IMR-90 (cell line): Measurements from ENCODE around the gene NTPCR. TPM values are rescaled to one million over a fixed set of nuclear protein-coding genes. Genes with fewer than 3 reads are reported as not detected.

ENCODE experiments used
- ATAC-seq: fragments of 200-7000 bp; cut with Tn5 transposase; 2 replicates; pipeline ENCODE4 v1.9.1; 2020; ENCODE audit warnings: low read depth, mild to moderate bottlenecking, moderate library complexity
- BruUV-seq: library from RNA; stranded (reverse); fragments of 400-500 nt; replicated peaks from 2 replicates; lab custom pipeline; 2021; lab: Mats Ljungman, UMichigan
- CTCF ChIA-PET: fragments of 300-600 bp; formaldehyde crosslinking; extraction: SDS; loops from one replicate; lab custom pipeline; 2021; ENCODE audit warnings: antibody characterized with exemption; lab: Yijun Ruan, JAX
- POLR2A ChIA-PET: fragments of 300-600 bp; sonication (Branson Sonifier 250); formaldehyde crosslinking; loops from one replicate; lab custom pipeline; 2022; ENCODE audit warnings: antibody characterized with exemption; ENCODE audit not compliant: unreplicated experiment; lab: Charles Lee
- DNase-seq: peaks from one replicate; pipeline ENCODE4 v3.0.0; 2013
- H2AFZ ChIP-seq: replicated peaks from 2 replicates; pipeline ENCODE3; 2013; ENCODE audit warnings: low read length, mild to moderate bottlenecking; ENCODE audit not compliant: poor library complexity
- H2AK5ac ChIP-seq: 2 replicates; pipeline ENCODE4 v1.6.1; 2013; ENCODE audit warnings: low read depth, low read length, inconsistent platforms
- H2AK9ac ChIP-seq: replicated peaks from 2 replicates; pipeline ENCODE3; 2013; ENCODE audit warnings: mild to moderate bottlenecking, low read depth, low read length, moderate library complexity; ENCODE audit not compliant: poor library complexity
- H2BK120ac ChIP-seq: 2 replicates; pipeline ENCODE4 v1.6.1; 2013; ENCODE audit warnings: low read depth, low read length, inconsistent platforms
- H2BK15ac ChIP-seq: 3 replicates; pipeline ENCODE4 v1.6.1; 2013; ENCODE audit warnings: low read depth, low read length, inconsistent platforms
- H2BK20ac ChIP-seq: 2 replicates; pipeline ENCODE4 v1.6.1; 2013; ENCODE audit warnings: low read depth, mild to moderate bottlenecking, inconsistent platforms, low read length, moderate library complexity
- H2BK5ac ChIP-seq: 2 replicates; pipeline ENCODE4 v1.6.1; 2013; ENCODE audit warnings: mild to moderate bottlenecking, low read depth, low read length, inconsistent platforms; ENCODE audit not compliant: poor library complexity, severe bottlenecking
- H3K14ac ChIP-seq: replicated peaks from 2 replicates; pipeline ENCODE4 v1.6.1; 2013; ENCODE audit warnings: low read depth, low read length, inconsistent platforms
- H3K18ac ChIP-seq: 2 replicates; pipeline ENCODE4 v1.6.1; 2013; ENCODE audit warnings: low read depth, low read length, control low read depth
- H3K23ac ChIP-seq: 2 replicates; pipeline ENCODE4 v1.6.1; 2013; ENCODE audit warnings: low read depth, low read length, inconsistent platforms
- H3K27ac ChIP-seq: 2 replicates; pipeline ENCODE4 v1.5.1; 2013; ENCODE audit warnings: mild to moderate bottlenecking, control low read depth, low read length; ENCODE audit not compliant: insufficient read depth
- H3K27me3 ChIP-seq: 2 replicates; pipeline ENCODE4 v1.6.1; 2013; ENCODE audit warnings: low read length; ENCODE audit not compliant: control insufficient read depth, insufficient read depth
- H3K36me3 ChIP-seq: 2 replicates; pipeline ENCODE4 v1.6.1; 2013; ENCODE audit warnings: low read length, mixed read lengths; ENCODE audit not compliant: control insufficient read depth, insufficient read depth
- H3K4ac ChIP-seq: 2 replicates; pipeline ENCODE4 v1.6.1; 2013; ENCODE audit warnings: low read depth, low read length, inconsistent platforms
- H3K4me1 ChIP-seq: 2 replicates; pipeline ENCODE4 v1.6.1; 2013; ENCODE audit warnings: low read length, mixed read lengths; ENCODE audit not compliant: control insufficient read depth, insufficient read depth
- H3K4me2 ChIP-seq: 2 replicates; pipeline ENCODE4 v1.6.1; 2013; ENCODE audit warnings: low read depth, mild to moderate bottlenecking, control low read depth, low read length, moderate library complexity
- H3K4me3 ChIP-seq: 2 replicates; pipeline ENCODE4 v1.5.1; 2013; ENCODE audit warnings: low read depth, mild to moderate bottlenecking, control low read depth, low read length, moderate library complexity; ENCODE audit not compliant: insufficient read depth
- H3K56ac ChIP-seq: 2 replicates; pipeline ENCODE4 v1.6.1; 2013; ENCODE audit warnings: low read length, inconsistent platforms; ENCODE audit not compliant: insufficient read depth; ENCODE audit errors: extremely low read depth
- H3K79me1 ChIP-seq, 2 experiments: 2 replicates each; pipeline ENCODE4 v1.6.1; 2013; ENCODE audit warnings: low read length in 2 of 2, inconsistent platforms in 1 of 2, low read depth in 1 of 2
- H3K9ac ChIP-seq: 2 replicates; pipeline ENCODE4 v1.6.1; 2013; ENCODE audit warnings: low read depth, low read length, control low read depth
- H3K9me1 ChIP-seq: 2 replicates; pipeline ENCODE4 v1.6.1; 2013; ENCODE audit warnings: low read length, inconsistent platforms; ENCODE audit not compliant: insufficient read depth
- H3K9me3 ChIP-seq: 2 replicates; pipeline ENCODE4 v1.6.1; 2013; ENCODE audit warnings: low read length; ENCODE audit not compliant: control insufficient read depth, insufficient read depth
- H4K20me1 ChIP-seq: 2 replicates; pipeline ENCODE4 v1.6.1; 2013; ENCODE audit warnings: low read length, inconsistent platforms; ENCODE audit not compliant: insufficient read depth
- H4K5ac ChIP-seq: 2 replicates; pipeline ENCODE4 v1.6.1; 2013; ENCODE audit warnings: mild to moderate bottlenecking, low read depth, low read length, control low read depth
- H4K8ac ChIP-seq, 2 experiments: 2 replicates each; pipeline ENCODE4 v1.6.1; 2013; ENCODE audit warnings: low read depth in 2 of 2, low read length in 2 of 2, control low read depth in 1 of 2, inconsistent platforms in 1 of 2
- H4K91ac ChIP-seq: 2 replicates; pipeline ENCODE4 v1.6.1; 2013; ENCODE audit warnings: low read depth, low read length, inconsistent platforms; ENCODE audit not compliant: insufficient read depth
- FOS ChIP-seq: fragments of 150-350 bp; IDR thresholded peaks from 2 replicates; pipeline ENCODE4 v1.6.1; 2016; ENCODE audit warnings: low read depth, low read length
- MXI1 ChIP-seq: IDR thresholded peaks from 2 replicates; pipeline ENCODE4 v1.6.1; 2012; ENCODE audit warnings: low read depth, mild to moderate bottlenecking, low read length, moderate library complexity, borderline replicate concordance
- WGBS, 2 experiments: methylation state at CpG; one replicate each; pipeline versions ENCODE4 v1.1.5 to v1.1.7; 2013; ENCODE audit warnings: missing lambda C conversion rate in 2 of 2; ENCODE audit not compliant: insufficient read length in 1 of 2; ENCODE audit errors: extremely low coverage in 2 of 2; 5-methylcytosine and 5-hydroxymethylcytosine counted together
- dilution Hi-C: fragments of 300-500 bp; cut with HindIII; formaldehyde crosslinking; loops from one replicate; pipeline ENCODE4 v1.14.3; 2018; ENCODE audit warnings: low sequenced_read_pairs; ENCODE audit not compliant: unreplicated experiment
- in situ Hi-C: fragments of 300-500 bp; cut with MboI; formaldehyde crosslinking; loops from 3 replicates; pipeline ENCODE4 v1.14.3; 2019; ENCODE audit warnings: low sequenced_read_pairs, inconsistent platforms, mixed read lengths
- intact Hi-C: fragments of 100-400 bp; cut with micrococcal nuclease; formaldehyde crosslinking; loops from 2 replicates; pipeline ENCODE4 v1.10.0; 2022
- polyA plus RNA-seq, 3 experiments: library from polyadenylated mRNA; depleted of rRNA; stranded (reverse); fragments of >200 nt; gene quantifications; 2 replicates each; pipeline ENCODE4 v1.2.3, GENCODE V29; 2012; ENCODE audit warnings: low replicate concordance in 1 of 3
- total RNA-seq: library from RNA; depleted of rRNA; stranded (reverse); fragments of >200 nt; gene quantifications from 2 replicates; pipeline ENCODE4 v1.2.3, GENCODE V29; 2012
- TF ChIP-seq, protein P1 (sequence below): fragments of 150-350 bp; IDR thresholded peaks from 2 replicates; pipeline ENCODE4 v1.6.1; 2017; ENCODE audit warnings: mild to moderate bottlenecking, antibody characterized with exemption, low read length, low read depth

NTPCR gene
- total and polyA plus RNA-seq, 2 of the 4 experiments (the other 2 are of a cell fraction), result 13.3 to 16.5 TPM

DNA sequence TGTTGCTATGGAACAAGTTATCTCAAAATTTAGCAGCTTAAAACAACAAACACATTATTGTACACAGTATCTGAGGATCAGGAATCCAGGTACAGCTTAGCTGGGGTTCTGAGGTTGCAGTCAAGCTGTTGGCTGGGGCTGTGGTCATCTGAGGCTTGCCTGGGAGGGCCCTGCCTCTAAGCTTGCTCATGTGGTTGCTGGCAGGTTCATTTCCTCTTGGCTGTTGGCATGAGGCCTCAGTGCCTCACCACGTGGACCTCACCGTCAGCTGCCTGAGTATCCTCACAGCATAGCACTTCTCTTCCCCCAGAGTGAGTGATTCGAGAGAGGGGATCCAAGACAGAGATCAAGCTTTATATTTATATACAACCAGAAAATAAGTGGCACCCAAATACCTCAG, 18.6 kb downstream of the NTPCR start:
- peaks cover 30% of the 10 kb centered on the region for H3K36me3 ChIP-seq
- H2BK15ac ChIP-seq, result no peak overlapping the region
- H3K9ac ChIP-seq, result no peak overlapping the region; the same call in 1 of the 2 replicates
- DNase-seq (peak; percentile 74), ATAC-seq (no peak; the same call in 1 of the 2 replicates)
- H3K18ac ChIP-seq, result peak overlapping the region; percentile 11; the same call in 1 of the 2 replicates
- H2AK5ac ChIP-seq, result no peak overlapping the region
- WGBS, 2 experiments, result no CpG with 5 or more reads among the region's 3 CpGs
- H3K27ac ChIP-seq, result no peak overlapping the region
- no peak overlapping the region for H2BK120ac ChIP-seq
- intact Hi-C loops (no loop called here), dilution Hi-C loops (no loop called here), in situ Hi-C loops (no loop called here)
- no peak overlapping the region for H3K23ac ChIP-seq
- POLR2A ChIA-PET, result no interaction called here
- no peak overlapping the region for H2BK20ac ChIP-seq
- H2BK5ac ChIP-seq, result no peak overlapping the region
- H3K79me1 ChIP-seq, result no peaks in the 10 kb centered on the region
- H3K4me2 ChIP-seq, result no peak overlapping the region
- TF ChIP-seq FOS (no peak), MXI1 (peak; percentile 45; the same call in 1 of the 2 replicates)
- TF ChIP-seq, protein P1, sequence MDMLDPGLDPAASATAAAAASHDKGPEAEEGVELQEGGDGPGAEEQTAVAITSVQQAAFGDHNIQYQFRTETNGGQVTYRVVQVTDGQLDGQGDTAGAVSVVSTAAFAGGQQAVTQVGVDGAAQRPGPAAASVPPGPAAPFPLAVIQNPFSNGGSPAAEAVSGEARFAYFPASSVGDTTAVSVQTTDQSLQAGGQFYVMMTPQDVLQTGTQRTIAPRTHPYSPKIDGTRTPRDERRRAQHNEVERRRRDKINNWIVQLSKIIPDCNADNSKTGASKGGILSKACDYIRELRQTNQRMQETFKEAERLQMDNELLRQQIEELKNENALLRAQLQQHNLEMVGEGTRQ, result peak; percentile 56; the same call in 1 of the 2 replicates
- H2AK9ac ChIP-seq, result no peak overlapping the region
- peaks cover 3% of the 10 kb centered on the region; the same call in 1 of the 2 replicates for H3K4me1 ChIP-seq
- no peaks in the 10 kb centered on the region for H4K20me1 ChIP-seq
- H3K9me3 ChIP-seq, result peaks cover 4% of the 10 kb centered on the region; the same call in 1 of the 2 replicates
- no peak overlapping the region for H3K4me3 ChIP-seq
- H2AFZ ChIP-seq, result no peak overlapping the region
- H3K4ac ChIP-seq, result no peak overlapping the region
- H4K91ac ChIP-seq, result no peak overlapping the region
- no peak overlapping the region for H3K14ac ChIP-seq
- CTCF ChIA-PET, result no interaction called here
- 0 out of 2 replicates have a peak, but pooled peaks cover 3% of the 10 kb centered on the region for H3K9me1 ChIP-seq
- H4K5ac ChIP-seq, result no peak overlapping the region
- no peak overlapping the region for H3K56ac ChIP-seq
- BruUV-seq, result no TSS peak
- no peaks in the 10 kb centered on the region for H3K27me3 ChIP-seq
- no peak overlapping the region for H4K8ac ChIP-seq
